ENCODE data around the gene SLC22A2.
A peak's percentile ranks its signal among the peaks of the same experiment; 100 is the strongest.
"Not testable (repeated sequence)": the region's sequence is repeated elsewhere in the genome, so short reads cannot be mapped to it uniquely, and the experiment has no call there.

Gene SLC22A2

DNA sequence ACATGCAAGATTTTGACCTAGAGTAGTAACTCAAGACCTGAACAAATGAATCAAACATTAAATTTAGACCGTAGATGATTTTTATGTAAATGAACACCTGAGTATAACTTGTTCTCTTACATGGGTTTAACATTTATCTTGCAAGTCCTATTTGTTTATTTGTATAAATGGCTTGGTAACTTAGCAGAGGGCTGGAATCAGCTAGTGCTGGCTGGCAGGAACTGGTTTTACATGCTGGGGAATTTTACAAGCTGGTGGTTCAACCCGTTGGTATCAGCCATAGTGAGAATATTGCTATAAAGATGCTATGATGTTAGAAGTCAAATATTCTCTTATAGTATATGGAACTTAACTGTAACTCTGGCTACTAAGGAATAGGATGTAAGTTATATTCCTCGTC, 8.9 kb downstream of the SLC22A2 start:
- Histone ChIP-seq H3K9me3 (ENCODE audit: control insufficient read depth, low read length) (no peaks in the 10 kb centered on the region), H3K4me3 (ENCODE audit: extremely low read depth, insufficient read depth, low read length, poor library complexity, severe bottlenecking) (no peak overlapping the region), H3K36me3 (ENCODE audit: control insufficient read depth, insufficient read depth, low read length) (no peaks in the 10 kb centered on the region), H3K4me1 (ENCODE audit: control insufficient read depth, insufficient read depth, low read length, poor library complexity, severe bottlenecking) (peaks cover 14% of the 10 kb centered on the region), H3K27ac (ENCODE audit: low read depth, low read length, severe bottlenecking) (no peak overlapping the region)
- 92% methylated on average over 2 of the region's 3 CpGs; no CpG with 5 or more reads in 1 of the 2 experiments for WGBS, 2 experiments (ENCODE audit: insufficient coverage in 2 of 2)

DNA sequence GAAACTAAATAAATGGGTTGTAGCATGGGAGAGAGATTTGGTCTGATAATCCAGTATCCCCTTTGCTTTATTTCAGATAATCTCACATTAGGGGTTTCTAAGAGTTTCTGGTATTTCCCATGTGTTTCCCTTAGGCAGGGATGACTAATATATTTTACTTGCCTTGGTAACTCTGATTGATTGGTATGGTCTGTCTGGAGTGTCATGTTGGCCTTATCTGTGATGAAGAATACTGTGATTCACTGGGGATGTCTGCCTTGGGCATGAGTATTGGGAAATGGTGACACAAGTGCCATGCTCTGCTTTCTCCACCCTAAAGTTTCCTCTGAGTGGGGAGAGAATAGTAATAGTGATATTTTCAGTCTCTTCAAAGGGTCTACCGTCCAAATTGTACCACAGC, 10.1 kb downstream of the SLC22A2 start:
- peaks cover 14% of the 10 kb centered on the region for H3K4me1 ChIP-seq (ENCODE audit: control insufficient read depth, insufficient read depth, low read length, poor library complexity, severe bottlenecking)

DNA sequence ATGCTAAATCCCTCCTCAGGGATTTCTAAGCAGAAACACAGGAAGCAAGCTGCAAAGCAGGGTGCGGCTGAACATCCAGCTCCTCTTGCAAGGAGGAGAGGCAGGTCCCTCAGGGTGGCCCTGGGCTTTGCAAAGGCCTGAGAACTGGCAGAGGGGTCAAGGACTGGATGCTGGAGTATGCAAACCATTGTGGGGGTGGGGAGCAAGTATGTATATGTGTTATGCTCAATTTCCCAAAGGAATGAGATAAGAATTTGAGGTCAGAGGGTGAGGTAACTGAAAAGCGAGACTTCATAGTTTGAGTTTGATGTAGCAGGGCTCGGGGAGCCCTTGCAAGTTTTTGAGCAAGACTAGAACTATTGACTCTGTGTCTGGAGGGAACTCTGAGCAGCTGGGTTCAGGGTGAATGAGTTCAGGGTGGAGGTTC, 11.2 kb downstream of the SLC22A2 start:
- 91 to 100% methylated on average over 3 of the region's 3 CpGs for WGBS, 2 experiments (ENCODE audit: insufficient coverage in 2 of 2)
- no peak overlapping the region for H3K27ac ChIP-seq (ENCODE audit: low read depth, low read length, severe bottlenecking)

More for the DNA sequence above, 10.1 kb downstream of the SLC22A2 start:
- Histone ChIP-seq H3K9me3 (ENCODE audit: control insufficient read depth, low read length) (no peaks in the 10 kb centered on the region), H3K36me3 (ENCODE audit: control insufficient read depth, insufficient read depth, low read length) (no peaks in the 10 kb centered on the region), H3K4me3 (ENCODE audit: extremely low read depth, insufficient read depth, low read length, poor library complexity, severe bottlenecking) (no peak overlapping the region), H3K27ac (ENCODE audit: low read depth, low read length, severe bottlenecking) (peak overlapping the region; percentile 33)
- WGBS, 2 experiments (ENCODE audit: insufficient coverage in 2 of 2), result no CpG with 5 or more reads among the region's 1 CpG

DNA sequence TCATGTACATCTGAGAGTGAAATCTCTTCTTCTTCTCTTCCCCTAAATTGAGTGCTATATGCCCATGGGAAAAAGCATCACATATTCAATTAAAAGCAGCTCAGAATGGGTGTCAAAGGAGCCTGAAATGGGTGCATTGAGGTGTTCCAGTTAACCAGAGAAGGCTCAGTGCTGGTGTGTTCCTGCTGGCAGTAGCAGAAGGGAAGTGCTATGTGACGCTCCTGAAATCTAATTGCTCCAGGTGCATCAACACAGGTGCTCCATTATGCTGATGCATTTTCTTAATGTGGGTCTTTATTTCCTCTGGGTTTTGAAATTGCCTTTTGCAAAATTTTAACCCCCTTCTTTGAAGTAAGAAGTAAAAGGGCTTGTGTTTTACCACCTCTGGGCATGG, 17.9 kb downstream of the SLC22A2 start:
- Histone ChIP-seq H3K9me3 (ENCODE audit: control insufficient read depth, low read length) (peaks cover 23% of the 10 kb centered on the region), H3K4me1 (ENCODE audit: control insufficient read depth, insufficient read depth, low read length, poor library complexity, severe bottlenecking) (peaks cover 9% of the 10 kb centered on the region), H3K27ac (ENCODE audit: low read depth, low read length, severe bottlenecking) (no peak overlapping the region), H3K36me3 (ENCODE audit: control insufficient read depth, insufficient read depth, low read length) (no peaks in the 10 kb centered on the region), H3K4me3 (ENCODE audit: extremely low read depth, insufficient read depth, low read length, poor library complexity, severe bottlenecking) (no peak overlapping the region)
- WGBS, 2 experiments (ENCODE audit: insufficient coverage in 2 of 2), result 67 to 80% methylated on average over 1 of the region's 1 CpG

More for the DNA sequence above, 11.2 kb downstream of the SLC22A2 start:
- no peaks in the 10 kb centered on the region for H3K36me3 ChIP-seq (ENCODE audit: control insufficient read depth, insufficient read depth, low read length)
- H3K9me3 ChIP-seq (ENCODE audit: control insufficient read depth, low read length), result no peaks in the 10 kb centered on the region
- no peak overlapping the region for H3K4me3 ChIP-seq (ENCODE audit: extremely low read depth, insufficient read depth, low read length, poor library complexity, severe bottlenecking)
- peaks cover 14% of the 10 kb centered on the region for H3K4me1 ChIP-seq (ENCODE audit: control insufficient read depth, insufficient read depth, low read length, poor library complexity, severe bottlenecking)

DNA sequence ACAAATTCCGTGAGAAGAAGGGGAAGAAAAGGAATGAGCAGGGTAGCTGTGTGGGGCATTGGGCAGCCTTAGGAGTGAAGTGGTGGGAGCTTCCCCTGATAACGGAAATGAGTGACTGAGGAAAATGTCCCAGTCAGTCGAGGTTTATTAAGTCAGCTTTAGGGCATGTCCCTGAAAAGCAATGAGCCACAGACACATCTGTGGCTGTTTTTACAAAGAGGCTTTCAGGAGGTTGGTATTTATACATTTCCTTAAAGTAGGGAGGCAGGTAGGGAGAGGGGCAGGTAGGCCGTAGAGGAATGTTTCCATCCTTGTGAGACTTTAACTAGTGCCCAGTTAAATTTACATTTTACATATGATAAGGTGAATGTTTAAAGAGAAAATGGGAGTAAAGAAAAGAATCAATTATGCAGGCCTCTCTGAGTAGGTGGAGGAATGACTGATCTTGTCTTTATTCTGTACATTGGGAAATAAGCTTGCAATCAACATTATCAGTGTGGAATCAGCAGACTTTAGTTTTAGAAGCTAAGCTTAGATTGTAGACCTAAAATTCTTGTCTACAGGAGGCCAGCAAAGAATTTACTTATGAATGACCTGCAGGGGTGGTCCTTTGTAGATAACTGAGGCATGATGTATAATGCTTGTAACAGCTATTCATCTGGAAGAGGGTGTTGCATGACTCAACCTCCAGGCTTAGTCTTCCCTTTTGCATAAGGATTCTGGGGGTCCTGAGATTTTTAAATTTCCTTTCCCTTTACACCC, 18.5 kb downstream of the SLC22A2 start:
- no peaks in the 10 kb centered on the region for H3K36me3 ChIP-seq (ENCODE audit: control insufficient read depth, insufficient read depth, low read length)
- H3K27ac ChIP-seq (ENCODE audit: low read depth, low read length, severe bottlenecking), result no peak overlapping the region
- peaks cover 9% of the 10 kb centered on the region for H3K4me1 ChIP-seq (ENCODE audit: control insufficient read depth, insufficient read depth, low read length, poor library complexity, severe bottlenecking)
- H3K4me3 ChIP-seq (ENCODE audit: extremely low read depth, insufficient read depth, low read length, poor library complexity, severe bottlenecking), result no peak overlapping the region
- 35 to 46% methylated on average over 2 of the region's 4 CpGs for WGBS, 2 experiments (ENCODE audit: insufficient coverage in 2 of 2)
- H3K9me3 ChIP-seq (ENCODE audit: control insufficient read depth, low read length), result peaks cover 29% of the 10 kb centered on the region

DNA sequence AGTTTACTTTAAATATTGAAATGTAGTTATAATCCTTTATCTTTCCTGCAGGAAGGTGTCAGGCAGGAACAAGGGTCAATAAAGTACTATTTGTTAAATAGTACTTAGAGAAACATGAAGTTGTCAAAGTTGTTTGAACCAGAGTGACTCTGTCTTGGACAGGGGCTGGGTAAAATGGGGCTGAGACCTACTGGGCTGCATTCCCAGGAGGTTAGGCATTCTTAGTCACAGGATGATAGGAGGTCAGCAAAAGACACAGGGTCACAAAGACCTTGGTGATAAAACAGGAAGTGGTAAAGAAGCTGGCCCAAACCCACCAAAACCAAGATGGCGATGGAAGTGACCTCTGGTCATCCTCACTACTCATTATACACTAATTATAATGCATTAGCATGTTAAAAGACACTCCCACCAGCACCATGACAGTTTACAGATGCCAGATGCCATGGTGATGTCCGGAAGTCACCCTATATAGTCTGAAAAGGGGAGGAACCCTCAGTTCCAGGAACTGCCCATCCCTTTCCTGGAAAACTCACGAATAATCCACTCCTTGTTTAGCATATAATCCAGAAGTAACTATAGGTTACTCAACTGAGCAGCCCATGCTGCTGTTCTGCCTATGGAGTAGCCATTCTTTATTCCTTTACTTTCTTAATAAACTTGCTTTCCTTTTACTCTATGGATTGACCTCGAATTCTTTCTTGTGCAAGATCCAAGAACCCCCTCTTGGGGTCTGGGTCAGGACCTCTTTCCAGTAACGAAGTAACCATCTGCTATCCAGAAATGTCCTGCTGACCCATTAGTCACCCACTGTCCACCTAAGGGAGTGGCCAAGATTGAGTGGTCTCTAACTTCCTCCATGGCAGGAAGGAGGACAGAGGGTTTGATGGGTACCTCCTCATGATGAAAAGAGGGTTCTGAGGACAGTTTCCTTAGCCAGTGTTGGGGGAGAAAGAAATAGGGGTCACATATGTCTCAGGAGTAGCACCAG, 19.6 kb downstream of the SLC22A2 start:
- Histone ChIP-seq H3K27ac (ENCODE audit: low read depth, low read length, severe bottlenecking) (no peak overlapping the region), H3K9me3 (ENCODE audit: control insufficient read depth, low read length) (peaks cover 29% of the 10 kb centered on the region), H3K4me3 (ENCODE audit: extremely low read depth, insufficient read depth, low read length, poor library complexity, severe bottlenecking) (no peak overlapping the region), H3K4me1 (ENCODE audit: control insufficient read depth, insufficient read depth, low read length, poor library complexity, severe bottlenecking) (peaks cover 9% of the 10 kb centered on the region), H3K36me3 (ENCODE audit: control insufficient read depth, insufficient read depth, low read length) (no peaks in the 10 kb centered on the region)
- 83 to 85% methylated on average over 1 to 2 of the region's 5 CpGs for WGBS, 2 experiments (ENCODE audit: insufficient coverage in 2 of 2)

DNA sequence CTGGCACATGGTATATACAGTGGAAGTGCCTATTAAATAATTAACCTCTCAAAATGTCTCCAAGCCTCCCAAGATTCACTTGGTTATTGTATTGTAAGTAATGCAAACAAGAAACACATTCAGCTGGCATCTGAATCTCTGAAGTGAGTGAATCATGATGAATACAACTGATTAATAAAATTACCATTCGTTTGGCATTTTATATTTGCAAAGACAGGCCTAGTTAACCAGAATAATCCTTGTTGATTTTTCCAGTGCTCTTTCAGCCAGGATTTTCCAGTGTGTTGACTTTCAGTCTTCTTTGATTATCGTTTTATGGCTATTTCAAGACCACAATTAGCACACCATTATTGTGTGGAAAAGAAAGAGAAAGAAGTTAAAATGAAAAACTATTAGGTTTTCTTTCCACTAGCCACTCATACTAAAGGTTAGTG, 20.3 kb downstream of the SLC22A2 start:
- Histone ChIP-seq H3K9me3 (ENCODE audit: control insufficient read depth, low read length) (peaks cover 29% of the 10 kb centered on the region), H3K27ac (ENCODE audit: low read depth, low read length, severe bottlenecking) (no peak overlapping the region), H3K4me3 (ENCODE audit: extremely low read depth, insufficient read depth, low read length, poor library complexity, severe bottlenecking) (no peak overlapping the region), H3K36me3 (ENCODE audit: control insufficient read depth, insufficient read depth, low read length) (no peaks in the 10 kb centered on the region), H3K4me1 (ENCODE audit: control insufficient read depth, insufficient read depth, low read length, poor library complexity, severe bottlenecking) (peaks cover 9% of the 10 kb centered on the region)
- 83 to 86% methylated on average over 1 of the region's 2 CpGs for WGBS, 2 experiments (ENCODE audit: insufficient coverage in 2 of 2)

DNA sequence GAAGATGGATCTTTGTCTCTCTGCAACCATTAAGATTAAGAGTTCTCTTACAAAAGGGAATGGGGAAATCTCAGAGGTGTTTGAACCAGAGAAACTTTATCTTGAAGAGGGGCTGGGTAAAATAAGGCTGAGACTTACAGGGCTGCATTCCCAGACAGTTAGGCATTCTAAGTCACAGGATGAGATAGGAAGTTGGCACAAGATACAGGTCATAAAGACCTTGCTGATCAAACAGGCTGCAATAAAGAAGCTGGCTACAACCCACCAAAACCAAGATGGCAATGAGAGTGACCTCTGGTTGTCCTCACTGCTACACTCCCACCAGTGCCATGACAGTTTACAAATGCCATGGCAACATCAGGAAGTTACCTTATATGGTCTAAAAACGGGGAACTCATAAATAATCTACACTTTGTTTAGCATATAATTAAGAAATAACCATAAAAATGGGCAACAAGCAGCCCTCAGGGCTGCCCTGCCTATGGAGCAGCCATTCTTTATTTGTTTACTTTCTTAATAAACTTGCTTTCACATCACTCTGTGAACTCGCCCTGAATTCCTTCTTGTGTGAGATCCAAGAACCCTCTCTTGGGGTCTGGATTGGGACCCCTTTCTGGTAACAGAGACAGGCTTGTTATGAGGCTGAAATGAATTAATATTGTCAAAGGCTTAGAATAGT, 20.9 kb downstream of the SLC22A2 start:
- not testable (repeated sequence) for H3K36me3 ChIP-seq (ENCODE audit: control insufficient read depth, insufficient read depth, low read length); H3K4me3 ChIP-seq (ENCODE audit: extremely low read depth, insufficient read depth, low read length, poor library complexity, severe bottlenecking); H3K4me1 ChIP-seq (ENCODE audit: control insufficient read depth, insufficient read depth, low read length, poor library complexity, severe bottlenecking); H3K27ac ChIP-seq (ENCODE audit: low read depth, low read length, severe bottlenecking)
- H3K9me3 ChIP-seq (ENCODE audit: control insufficient read depth, low read length), result peaks cover 29% of the 10 kb centered on the region
- no CpG with 5 or more reads among the region's 2 CpGs for WGBS, 2 experiments (ENCODE audit: insufficient coverage in 2 of 2)

DNA sequence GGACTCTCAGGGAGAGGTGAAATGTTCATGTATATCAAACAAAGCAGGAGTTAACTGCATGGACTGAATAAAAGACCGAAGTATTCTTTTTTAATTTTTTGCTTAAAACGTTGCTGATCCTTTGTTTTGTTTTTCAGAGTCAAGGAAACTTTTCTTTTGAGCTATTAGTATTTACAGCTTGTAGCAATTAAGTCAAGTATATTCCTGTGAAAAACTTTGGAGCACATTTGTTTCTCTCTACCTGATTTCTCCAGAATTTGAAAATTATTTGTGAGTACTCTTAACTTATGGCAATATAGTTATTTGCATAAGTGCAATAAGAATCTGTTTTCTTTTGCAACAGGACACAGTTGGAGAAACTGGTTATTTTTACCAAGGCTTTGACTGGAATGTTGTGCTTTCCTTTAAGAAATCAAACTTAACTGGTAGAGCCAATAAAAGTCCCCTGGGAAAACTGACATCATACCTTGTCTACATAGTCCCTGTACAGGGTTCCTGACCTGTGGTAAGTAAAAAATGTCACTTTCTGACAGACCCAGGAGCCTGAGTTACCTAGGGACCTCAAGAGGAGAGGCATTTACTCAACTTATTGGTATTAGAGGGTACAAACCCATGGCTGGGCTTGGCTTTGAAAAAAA, 22.3 kb downstream of the SLC22A2 start:
- 54 to 100% methylated on average over 1 to 2 of the region's 2 CpGs for WGBS, 2 experiments (ENCODE audit: insufficient coverage in 2 of 2)
- peaks cover 29% of the 10 kb centered on the region for H3K9me3 ChIP-seq (ENCODE audit: control insufficient read depth, low read length)
- H3K27ac ChIP-seq (ENCODE audit: low read depth, low read length, severe bottlenecking); H3K4me1 ChIP-seq (ENCODE audit: control insufficient read depth, insufficient read depth, low read length, poor library complexity, severe bottlenecking); H3K4me3 ChIP-seq (ENCODE audit: extremely low read depth, insufficient read depth, low read length, poor library complexity, severe bottlenecking); H3K36me3 ChIP-seq (ENCODE audit: control insufficient read depth, insufficient read depth, low read length): not testable (repeated sequence)
